Prostate gland (tissue), 2 donors: Measurements from ENCODE around the gene CMTM5.

Source experiments
- POLR2AphosphoS5 ChIP-seq: sonication (generic); formaldehyde crosslinking; IDR thresholded peaks from one replicate; pipeline ENCODE4 v1.6.1; 2017; ENCODE audit warnings: antibody characterized with exemption
- TF ChIP-seq, protein P1 (sequence below), 4 experiments: fragments of 200-600 bp in 2 of 4; fragments of 450-650 bp in 2 of 4; sonication (generic) in 2 of 4; IDR thresholded peaks; 1 replicate in 3 of 4; 2 replicates in 1 of 4; pipeline ENCODE4 v1.5.1; 2016 to 2019; ENCODE audit warnings: antibody characterized with exemption in 4 of 4, mild to moderate bottlenecking in 2 of 4, moderate library complexity in 2 of 4

GRCh38 chr14:23403908-23404307, 27.1 kb downstream of the CMTM5 start:
- no peak for TF ChIP-seq POLR2AphosphoS5
- TF ChIP-seq, protein P1, sequence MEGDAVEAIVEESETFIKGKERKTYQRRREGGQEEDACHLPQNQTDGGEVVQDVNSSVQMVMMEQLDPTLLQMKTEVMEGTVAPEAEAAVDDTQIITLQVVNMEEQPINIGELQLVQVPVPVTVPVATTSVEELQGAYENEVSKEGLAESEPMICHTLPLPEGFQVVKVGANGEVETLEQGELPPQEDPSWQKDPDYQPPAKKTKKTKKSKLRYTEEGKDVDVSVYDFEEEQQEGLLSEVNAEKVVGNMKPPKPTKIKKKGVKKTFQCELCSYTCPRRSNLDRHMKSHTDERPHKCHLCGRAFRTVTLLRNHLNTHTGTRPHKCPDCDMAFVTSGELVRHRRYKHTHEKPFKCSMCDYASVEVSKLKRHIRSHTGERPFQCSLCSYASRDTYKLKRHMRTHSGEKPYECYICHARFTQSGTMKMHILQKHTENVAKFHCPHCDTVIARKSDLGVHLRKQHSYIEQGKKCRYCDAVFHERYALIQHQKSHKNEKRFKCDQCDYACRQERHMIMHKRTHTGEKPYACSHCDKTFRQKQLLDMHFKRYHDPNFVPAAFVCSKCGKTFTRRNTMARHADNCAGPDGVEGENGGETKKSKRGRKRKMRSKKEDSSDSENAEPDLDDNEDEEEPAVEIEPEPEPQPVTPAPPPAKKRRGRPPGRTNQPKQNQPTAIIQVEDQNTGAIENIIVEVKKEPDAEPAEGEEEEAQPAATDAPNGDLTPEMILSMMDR (IDR thresholded peaks at IDR 0.05): no peak
